T-helper 17 cell (primary cell): ENCODE measurements around the gene HLA-B. TPM values are rescaled to one million over a fixed set of nuclear protein-coding genes. Genes with fewer than 3 reads are reported as not detected.

Experiments
- total RNA-seq, 4 donors: library from RNA in 2 of 4; stranded (reverse) in 2 of 4; gene quantifications; one replicate each; pipeline ENCODE4 v1.2.3 and lab custom pipeline; 2022 to 2026

The HLA-B gene
- total RNA-seq, 2 donors from 2014 or later: 7,013 to 7,159 TPM

Other genes starting within 250 kb of the HLA-B start
- gene C6orf15, start 244.6 kb downstream of the HLA-B start, total RNA-seq: not detected
- not detected for gene PSORS1C1, start 242.4 kb downstream of the HLA-B start, total RNA-seq
- gene CDSN, start 236.7 kb downstream of the HLA-B start, total RNA-seq: not detected
- not detected for gene PSORS1C2, start 218.1 kb downstream of the HLA-B start, total RNA-seq
- 10 to 100 TPM; 17.9 to 18.0 TPM for gene CCHCR1, start 199.4 kb downstream of the HLA-B start, total RNA-seq
- gene TCF19, start 198.6 kb downstream of the HLA-B start, total RNA-seq: 1 to 10 TPM; 3.7 to 4.1 TPM
- gene POU5F1, start 186.5 kb downstream of the HLA-B start, total RNA-seq: not detected
- 1,000 to 10,000 TPM; 1,753 to 2,634 TPM for gene HLA-C, start 85.1 kb downstream of the HLA-B start, total RNA-seq
- 10 to 100 TPM; 11.2 to 11.5 TPM for gene MICA, start 46.4 kb upstream of the HLA-B start, total RNA-seq
- gene MICB, start 141.0 kb upstream of the HLA-B start, total RNA-seq: 10 to 100 TPM; 16.5 to 17.6 TPM
- gene MCCD1, start 171.8 kb upstream of the HLA-B start, total RNA-seq: not detected
- gene DDX39B, start 184.8 kb upstream of the HLA-B start, total RNA-seq: 100 to 1,000 TPM; 496 to 507 TPM
- gene ATP6V1G2, start 189.4 kb upstream of the HLA-B start, total RNA-seq: 1 to 10 TPM; 1.4 to 2.0 TPM
- 1 to 10 TPM; 5.5 to 6.4 TPM for gene NFKBIL1, start 190.4 kb upstream of the HLA-B start, total RNA-seq
- 10 to 100 TPM; 19.9 to 26.0 TPM for gene LTA, start 215.1 kb upstream of the HLA-B start, total RNA-seq
- 10 to 100 TPM; 28.9 to 33.6 TPM for gene TNF, start 218.4 kb upstream of the HLA-B start, total RNA-seq
- gene LTB, start 225.2 kb upstream of the HLA-B start, total RNA-seq: 100 to 1,000 TPM; 791 to 891 TPM
- 10 to 100 TPM; 30.6 to 42.6 TPM for gene LST1, start 229.1 kb upstream of the HLA-B start, total RNA-seq
- 1 to 10 TPM; 5.7 to 8.2 TPM for gene NCR3, start 235.8 kb upstream of the HLA-B start, total RNA-seq